ENCODE data around the gene RAB15. TPM values are rescaled to one million over a fixed set of nuclear protein-coding genes. Genes with fewer than 3 reads are reported as not detected.

RAB15 gene
- total and polyA plus RNA-seq, 2 donors (not counting 3 experiments of a cell fraction or from before 2014, with no cell fraction given), result 24.9 to 33.3 TPM

DNA sequence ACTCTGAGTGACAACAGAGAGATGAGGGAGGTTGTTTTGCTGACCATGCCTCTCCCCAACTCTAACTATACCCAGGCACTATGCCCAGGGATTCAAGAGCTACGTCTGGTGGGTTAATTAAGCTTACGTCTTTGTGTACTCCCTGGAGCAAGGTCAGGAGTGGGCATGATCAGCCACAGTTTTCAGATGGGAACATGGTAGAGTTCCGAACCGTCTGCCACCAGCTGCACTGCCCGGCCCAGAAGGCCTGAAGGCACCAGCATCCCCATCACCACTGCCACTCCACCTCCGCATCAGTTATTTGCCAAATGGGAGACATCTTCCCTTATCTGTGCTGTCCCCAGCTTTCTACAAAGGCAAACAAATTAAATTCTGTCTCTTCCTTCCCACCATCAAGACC is 18.5 kb downstream of the RAB15 start:
- intact Hi-C loops (cut with micrococcal nuclease), result no loop called here
- POLR2A ChIA-PET, result interaction anchor here (1.1 kb wide), 1 partner anchor 33 kb away, joined by 3 read pairs; no protein-coding TSS in a partner anchor
- no peaks in the 10 kb centered on the region for H3K9me3 ChIP-seq (replicated peaks; ENCODE audit: control insufficient read depth, insufficient read depth, low read length)
- no peak overlapping the region for H3K4me2 ChIP-seq (ENCODE audit: insufficient read depth, low read length)
- H3K9me1 ChIP-seq (replicated peaks; ENCODE audit: control insufficient read depth, extremely low read depth, insufficient read depth, low read length), result no peaks in the 10 kb centered on the region
- CTCF ChIA-PET, result interaction anchor here (1.2 to 1.4 kb wide), 2 partner anchors 12 to 43 kb away, joined by 3 to 6 read pairs; no protein-coding TSS in a partner anchor
- no peaks in the 10 kb centered on the region for H3K27me3 ChIP-seq (ENCODE audit: control insufficient read depth in 2 of 2, insufficient read depth in 2 of 2, low read length in 2 of 2)
- TF ChIP-seq POLR2AphosphoS5 (IDR thresholded peaks at IDR 0.05; ENCODE audit: insufficient read depth, low read depth, low read length) (no peak), POLR2A (IDR thresholded peaks at IDR 0.05; ENCODE audit: low read depth, low read length) (no peak), GATA2 (IDR thresholded peaks at IDR 0.05; ENCODE audit: insufficient read depth, insufficient read length, low read depth, low read length) (no peak), FOS (IDR thresholded peaks at IDR 0.05; ENCODE audit: borderline replicate concordance, insufficient read depth, low read length) (no peak), MYC (IDR thresholded peaks at IDR 0.05; ENCODE audit: low read depth, low read length) (no peak), CTCF (IDR thresholded peaks at IDR 0.05; ENCODE audit: extremely low read depth in 1 of 2, insufficient read depth in 1 of 2, low read depth in 1 of 2, low read length in 2 of 2) (no peak), JUN (IDR thresholded peaks at IDR 0.05; ENCODE audit: borderline replicate concordance, insufficient read depth, insufficient read length, low read depth) (no peak), EZH2 (IDR thresholded peaks at IDR 0.05; ENCODE audit: borderline replicate concordance, low read depth, low read length, severe bottlenecking) (no peak)
- TF ChIP-seq, protein P1, sequence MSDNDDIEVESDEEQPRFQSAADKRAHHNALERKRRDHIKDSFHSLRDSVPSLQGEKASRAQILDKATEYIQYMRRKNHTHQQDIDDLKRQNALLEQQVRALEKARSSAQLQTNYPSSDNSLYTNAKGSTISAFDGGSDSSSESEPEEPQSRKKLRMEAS (IDR thresholded peaks at IDR 0.05; ENCODE audit: insufficient read depth, insufficient read length), result no peak
- no peak overlapping the region for H3K27ac ChIP-seq (ENCODE audit: insufficient read depth, low read depth, low read length)
- no peaks in the 10 kb centered on the region for H3K4me1 ChIP-seq (ENCODE audit: control insufficient read depth, extremely low read depth, insufficient read depth, low read length)
- H3K79me2 ChIP-seq (ENCODE audit: control insufficient read depth, insufficient read depth, low read length), result no peaks in the 10 kb centered on the region
- H3K4me3 ChIP-seq (replicated peaks in 1 of 3; ENCODE audit: insufficient read depth in 1 of 3, low read depth in 1 of 3, low read length in 3 of 3), result no peak overlapping the region
- H3K9ac ChIP-seq (replicated peaks; ENCODE audit: extremely low read depth, insufficient read depth, low read length), result no peak overlapping the region
- DNase-seq (ENCODE audit: low read depth, low spot score) (no peak), FAIRE-seq (no peak)
- no TSS peak for BruUV-seq (replicated peaks)
- no peaks in the 10 kb centered on the region for H4K20me1 ChIP-seq (replicated peaks; ENCODE audit: control insufficient read depth, extremely low read depth, insufficient read depth, low read length)
- H2AFZ ChIP-seq (ENCODE audit: low read depth, low read length), result no peak overlapping the region
- dilution Hi-C loops (cut with MboI; ENCODE audit: extremely low pct_ligation_motif_present, low sequenced_read_pairs), result no loop called here
- H3K36me3 ChIP-seq (ENCODE audit: control insufficient read depth in 2 of 2, extremely low read depth in 1 of 2, insufficient read depth in 2 of 2, low read length in 2 of 2), result peaks cover 0 to 21% of the 10 kb centered on the region in 2 experiments

All from endothelial cell of umbilical vein (primary cell).